ENCODE results near the gene MAGI2.

MAGI2 gene

GRCh38 chr7:79211724-79212123 is 241.7 kb downstream of the MAGI2 start:
- DNase-seq (ENCODE audit: insufficient read length, low spot score) (no peak), FAIRE-seq (no peak)
- no peak for TF ChIP-seq CTCF (IDR thresholded peaks at IDR 0.05; ENCODE audit: insufficient read depth, missing control alignments)

DNA sequence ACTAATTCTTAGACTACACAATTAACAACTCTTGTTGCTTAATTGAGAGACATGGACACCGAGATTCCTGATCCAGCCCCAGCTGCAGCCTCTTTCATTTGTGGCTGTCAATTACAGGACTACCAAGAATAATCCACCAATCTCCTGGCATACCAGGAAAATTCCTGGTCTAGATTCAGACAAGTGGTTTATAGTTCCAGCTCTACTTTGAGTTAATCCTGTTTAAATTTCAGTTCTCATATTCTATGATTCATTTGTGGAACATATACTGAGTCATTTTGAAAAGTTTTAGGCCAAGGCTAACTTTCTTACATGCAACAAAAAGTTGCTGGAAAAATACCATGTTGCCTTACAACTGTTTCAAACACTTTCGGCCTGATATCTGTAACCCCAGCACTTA is 253.5 kb downstream of the MAGI2 start:
- TF ChIP-seq CTCF (IDR thresholded peaks at IDR 0.05; ENCODE audit: insufficient read depth, missing control alignments), result no peak
- no peak for DNase-seq (ENCODE audit: insufficient read length, low spot score)
- FAIRE-seq, result no peak

GRCh38 chr7:79199266-79199665 is 254.2 kb downstream of the MAGI2 start:
- DNase-seq (ENCODE audit: insufficient read length, low spot score) (no peak), FAIRE-seq (no peak)

DNA sequence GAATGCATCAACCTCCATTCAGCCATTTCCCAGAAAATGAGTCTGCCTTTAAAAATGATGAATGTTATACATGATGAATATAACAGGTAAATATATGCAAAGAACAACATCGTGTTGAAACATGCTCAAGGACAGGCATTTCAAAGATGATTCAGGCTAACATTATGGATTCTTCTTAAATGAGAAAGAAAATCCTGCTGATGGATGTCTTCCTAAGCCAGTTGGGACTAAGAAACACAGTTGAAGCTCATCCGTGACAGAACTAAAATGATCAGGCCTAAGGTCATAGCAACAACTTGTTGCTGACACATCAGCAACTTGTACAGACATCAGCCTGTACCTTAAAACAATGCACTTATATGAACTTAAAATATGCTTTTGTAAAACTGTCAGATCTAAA is 267.9 kb downstream of the MAGI2 start:
- FAIRE-seq (no peak), DNase-seq (ENCODE audit: insufficient read length, low spot score) (no peak)
- no peak for TF ChIP-seq CTCF (IDR thresholded peaks at IDR 0.05; ENCODE audit: insufficient read depth, missing control alignments)

More at GRCh38 chr7:79199266-79199665, 254.2 kb downstream of the MAGI2 start:
- no peak for TF ChIP-seq CTCF (IDR thresholded peaks at IDR 0.05; ENCODE audit: insufficient read depth, missing control alignments)

DNA sequence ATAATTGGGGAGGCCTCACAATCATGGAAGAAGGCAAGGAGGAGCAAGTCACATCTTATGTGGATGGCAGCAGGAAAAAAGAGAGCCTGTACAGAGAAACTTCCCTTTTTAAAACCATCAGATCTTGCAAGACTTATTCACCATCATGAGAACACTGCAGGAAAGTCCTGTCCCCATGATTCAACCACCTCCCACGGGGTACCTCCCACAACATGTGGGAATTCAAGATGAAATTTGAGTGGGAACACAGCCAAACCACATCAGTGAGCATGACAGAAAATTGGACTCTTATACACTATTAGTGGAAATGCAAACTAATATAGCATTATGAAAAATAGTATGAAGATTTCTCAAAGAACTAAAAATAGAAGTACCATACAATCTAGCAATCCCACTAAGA is 271.2 kb downstream of the MAGI2 start:
- no peak for TF ChIP-seq CTCF (IDR thresholded peaks at IDR 0.05; ENCODE audit: insufficient read depth, missing control alignments)
- no peak for FAIRE-seq
- DNase-seq (ENCODE audit: insufficient read length, low spot score), result no peak

DNA sequence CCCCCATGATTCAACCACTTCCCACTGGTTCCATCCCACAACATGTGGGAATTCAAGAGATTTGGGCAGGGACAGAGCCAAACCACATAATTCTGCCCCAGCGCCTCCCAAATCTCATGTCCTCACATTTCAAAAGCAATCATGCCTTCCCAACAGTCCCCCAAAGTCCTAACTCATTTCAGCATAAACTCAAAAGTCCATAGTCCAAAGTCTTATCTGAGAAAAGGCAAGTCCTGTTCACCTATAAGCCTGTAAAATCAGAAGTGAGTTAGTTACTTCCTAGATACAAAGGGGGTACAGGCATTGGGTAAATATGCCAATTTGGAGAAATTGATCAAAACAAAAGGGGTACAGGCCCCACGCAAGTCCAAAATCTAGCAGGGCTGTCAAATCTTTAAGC is 272.9 kb downstream of the MAGI2 start:
- no peak for FAIRE-seq
- TF ChIP-seq CTCF (IDR thresholded peaks at IDR 0.05; ENCODE audit: insufficient read depth, missing control alignments), result no peak
- DNase-seq (ENCODE audit: insufficient read length, low spot score), result no peak

DNA sequence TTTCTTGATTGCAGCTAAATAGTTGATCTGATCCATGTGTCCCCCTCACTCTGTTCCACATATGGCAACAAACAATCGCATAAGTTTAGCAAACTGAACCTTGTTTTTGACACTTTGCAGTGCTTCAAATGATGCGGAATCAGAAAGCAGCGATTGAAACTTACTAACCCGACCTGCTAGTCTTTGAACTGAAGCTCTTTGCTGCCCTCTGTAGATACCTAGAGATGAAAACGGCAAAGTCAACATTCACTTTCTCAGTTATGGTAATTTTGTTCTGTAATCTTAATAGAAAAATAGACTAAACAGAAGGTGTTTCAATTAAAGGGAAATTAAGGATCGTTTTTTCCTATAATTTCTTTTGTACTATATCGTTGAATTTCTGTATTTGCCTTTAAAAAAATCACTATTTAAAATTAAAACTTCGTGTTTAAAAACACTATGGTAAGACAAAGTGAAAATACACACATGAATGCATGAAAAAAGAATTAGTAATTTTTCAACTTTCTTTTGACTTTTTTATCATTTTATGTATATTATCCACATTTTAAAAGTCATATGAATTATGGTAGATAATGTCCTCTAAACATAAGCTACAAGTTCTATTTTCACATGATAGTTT is 276.5 kb downstream of the MAGI2 start:
- TF ChIP-seq CTCF (IDR thresholded peaks at IDR 0.05; ENCODE audit: insufficient read depth, missing control alignments), result peak; percentile 66
- FAIRE-seq, result peak; percentile 80
- no peak for DNase-seq (ENCODE audit: insufficient read length, low spot score)

Data from D721Med (cell line).